RWPE1 (cell line): ENCODE measurements around the gene MYO9B.

Experiments used
- CTCF ChIA-PET: fragments of 350-600 bp; sonication (Branson Sonifier 250); formaldehyde crosslinking; extraction: SDS; loops from one replicate; lab custom pipeline; 2021; lab: Yijun Ruan, JAX
- POLR2A ChIA-PET: fragments of 400-600 bp; formaldehyde crosslinking; extraction: SDS; loops from one replicate; lab custom pipeline; 2020; ENCODE audit warnings: antibody characterized with exemption; ENCODE audit not compliant: low non-redundant PET; lab: Yijun Ruan, JAX
- DNase-seq: peaks from one replicate; pipeline ENCODE4 v3.0.0; 2012; ENCODE audit warnings: low spot score
- H3K27ac ChIP-seq: fragments of 450-650 bp; 2 replicates; pipeline ENCODE4 v1.5.1; 2017
- TF ChIP-seq, protein P1 (sequence below): fragments of 450-650 bp; conservative IDR thresholded peaks from 2 replicates; pipeline ENCODE4 v1.5.1; 2017; ENCODE audit warnings: low read depth, mild to moderate bottlenecking

Gene MYO9B

GRCh38 chr19:17110599-17110966, 35.0 kb downstream of the MYO9B start:
- DNase-seq, result no peak
- CTCF ChIA-PET, result no interaction called here
- TF ChIP-seq, protein P1, sequence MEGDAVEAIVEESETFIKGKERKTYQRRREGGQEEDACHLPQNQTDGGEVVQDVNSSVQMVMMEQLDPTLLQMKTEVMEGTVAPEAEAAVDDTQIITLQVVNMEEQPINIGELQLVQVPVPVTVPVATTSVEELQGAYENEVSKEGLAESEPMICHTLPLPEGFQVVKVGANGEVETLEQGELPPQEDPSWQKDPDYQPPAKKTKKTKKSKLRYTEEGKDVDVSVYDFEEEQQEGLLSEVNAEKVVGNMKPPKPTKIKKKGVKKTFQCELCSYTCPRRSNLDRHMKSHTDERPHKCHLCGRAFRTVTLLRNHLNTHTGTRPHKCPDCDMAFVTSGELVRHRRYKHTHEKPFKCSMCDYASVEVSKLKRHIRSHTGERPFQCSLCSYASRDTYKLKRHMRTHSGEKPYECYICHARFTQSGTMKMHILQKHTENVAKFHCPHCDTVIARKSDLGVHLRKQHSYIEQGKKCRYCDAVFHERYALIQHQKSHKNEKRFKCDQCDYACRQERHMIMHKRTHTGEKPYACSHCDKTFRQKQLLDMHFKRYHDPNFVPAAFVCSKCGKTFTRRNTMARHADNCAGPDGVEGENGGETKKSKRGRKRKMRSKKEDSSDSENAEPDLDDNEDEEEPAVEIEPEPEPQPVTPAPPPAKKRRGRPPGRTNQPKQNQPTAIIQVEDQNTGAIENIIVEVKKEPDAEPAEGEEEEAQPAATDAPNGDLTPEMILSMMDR, result no peak
- H3K27ac ChIP-seq, result peak overlapping the region; percentile 93
- POLR2A ChIA-PET, result no interaction called here

DNA sequence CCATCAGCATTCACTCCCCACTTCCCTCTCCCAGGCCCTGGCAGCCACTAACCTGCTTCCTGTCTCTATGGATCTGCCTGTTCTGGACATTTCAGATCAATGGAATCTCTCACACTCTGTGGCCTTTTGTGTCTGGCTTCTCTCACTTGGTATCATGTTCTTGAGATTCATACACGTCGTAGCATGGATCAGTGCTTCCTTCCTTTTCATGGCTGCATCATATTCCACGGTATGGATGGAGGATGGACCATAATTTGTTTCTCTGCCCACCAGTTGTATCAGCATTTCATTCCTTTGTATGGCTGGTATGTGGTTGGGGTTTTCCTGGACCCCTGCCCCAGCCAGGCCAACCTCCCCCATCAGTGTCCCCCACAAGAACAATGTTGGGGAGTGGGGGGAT, 36.2 kb downstream of the MYO9B start:
- DNase-seq, result no peak
- no peak overlapping the region; the same call in 1 of the 2 replicates for H3K27ac ChIP-seq
- TF ChIP-seq, protein P1, result no peak
- ChIA-PET CTCF (no interaction called here), POLR2A (no interaction called here)

DNA sequence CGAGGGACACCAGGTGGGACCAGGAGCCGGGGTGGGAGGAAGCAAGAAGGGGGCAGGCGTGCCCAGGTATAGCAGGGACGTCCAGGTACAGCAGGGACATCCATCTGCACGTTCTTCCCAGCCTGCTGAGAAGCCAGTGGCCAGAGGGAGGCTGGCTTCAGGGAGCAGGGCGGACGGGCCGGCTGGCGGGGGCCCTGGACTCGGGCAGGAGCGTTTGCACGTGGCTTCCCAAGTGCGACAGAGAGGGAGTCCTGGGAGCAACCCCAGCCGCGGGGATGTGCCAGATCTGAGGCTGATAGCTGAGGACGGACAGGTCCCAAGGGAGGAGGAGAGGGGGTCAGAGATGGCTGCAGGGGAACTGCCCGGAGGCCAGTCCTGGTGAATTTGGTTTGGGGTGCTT, 36.7 kb downstream of the MYO9B start:
- ChIA-PET POLR2A (no interaction called here), CTCF (no interaction called here)
- TF ChIP-seq, protein P1, result no peak
- H3K27ac ChIP-seq, result peak overlapping the region; percentile 77
- DNase-seq, result no peak

DNA sequence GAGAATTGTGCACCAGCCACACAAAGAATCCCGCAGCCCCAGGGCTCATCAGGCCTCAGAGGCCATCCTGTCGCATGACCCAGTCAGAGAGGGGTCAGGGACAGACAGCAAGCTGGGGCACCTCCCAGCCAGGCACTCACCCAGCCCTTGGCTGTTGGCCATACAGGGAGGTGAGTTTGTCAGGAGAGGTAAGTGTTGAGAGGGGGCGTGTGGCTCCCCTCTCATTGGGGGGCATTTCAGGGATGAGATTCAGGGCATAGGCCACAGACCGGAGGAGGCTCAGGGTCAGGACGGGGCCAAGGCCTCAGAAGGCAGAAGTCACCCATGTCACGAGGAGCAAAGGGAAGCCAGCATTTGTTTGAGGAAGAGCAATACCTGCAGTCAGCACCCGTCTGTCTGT, 37.1 kb downstream of the MYO9B start:
- no peak for DNase-seq
- ChIA-PET CTCF (no interaction called here), POLR2A (no interaction called here)
- H3K27ac ChIP-seq, result peak overlapping the region; percentile 77
- TF ChIP-seq, protein P1, result no peak

DNA sequence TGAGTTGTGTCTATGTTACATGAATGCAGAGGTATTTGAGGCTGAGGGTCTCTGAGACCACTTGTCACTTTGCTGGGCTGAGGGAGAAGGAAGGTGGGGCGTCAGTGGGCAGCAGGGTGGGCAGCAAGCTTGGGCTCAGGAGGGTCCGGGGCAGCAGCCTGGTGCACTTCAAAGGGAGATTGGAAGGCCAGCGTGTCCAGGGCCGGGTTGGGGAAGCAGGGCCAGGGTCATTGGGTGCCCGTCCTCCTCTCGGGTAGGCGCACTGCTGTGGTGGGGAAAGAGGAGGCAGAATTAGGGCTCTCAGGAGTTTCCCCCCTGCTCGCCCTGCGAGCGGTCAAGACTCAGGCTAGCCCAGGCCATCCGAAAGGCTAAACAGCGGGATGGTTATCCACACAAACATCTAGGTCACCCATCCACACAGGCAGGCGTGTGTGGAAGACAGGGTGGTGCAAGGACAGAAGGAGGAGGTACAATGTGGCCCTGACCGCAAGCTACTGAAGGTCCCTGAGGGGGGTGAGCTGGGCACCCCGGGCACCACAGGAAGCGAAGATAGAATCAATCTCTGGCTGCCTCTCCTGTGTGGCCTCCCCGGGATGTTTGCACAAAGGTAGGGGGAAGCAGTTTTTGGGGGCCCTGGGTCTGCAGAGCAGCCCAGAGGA, 37.7 kb downstream of the MYO9B start:
- POLR2A ChIA-PET, result no interaction called here
- CTCF ChIA-PET, result interaction anchor here (0.6 kb wide), 1 partner anchor 927 kb away, joined by 3 read pairs; no protein-coding TSS in a partner anchor
- no peak for DNase-seq
- peak overlapping the region; percentile 77 for H3K27ac ChIP-seq
- TF ChIP-seq, protein P1, result no peak

DNA sequence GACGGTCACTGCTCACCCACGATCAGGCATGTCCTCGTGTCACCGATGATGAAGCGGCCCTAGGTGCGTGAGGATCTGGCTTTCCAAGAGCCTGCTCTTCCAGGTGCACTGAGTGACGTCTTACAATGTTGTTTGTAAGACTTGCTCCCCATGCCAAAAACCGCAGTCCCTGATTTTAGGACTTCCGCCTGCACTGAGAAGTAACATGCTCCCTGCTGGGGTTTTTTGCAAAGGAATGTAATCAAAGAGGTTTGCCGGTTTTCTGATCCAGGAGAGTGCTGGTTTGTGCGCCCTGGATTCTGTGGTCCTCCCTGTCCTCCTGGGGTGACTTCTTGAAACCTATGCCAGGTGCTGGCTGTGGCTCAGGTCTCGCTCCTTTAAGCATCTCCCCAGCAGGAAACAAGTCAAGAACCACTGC, 38.8 kb downstream of the MYO9B start:
- peak overlapping the region; percentile 77 for H3K27ac ChIP-seq
- TF ChIP-seq, protein P1, result no peak
- no peak for DNase-seq
- ChIA-PET POLR2A (no interaction called here), CTCF (no interaction called here)
